ENCODE results near the gene ARV1. TPM values are rescaled to one million over a fixed set of nuclear protein-coding genes. Genes with fewer than 3 reads are reported as not detected.

ARV1 gene
- total RNA-seq, 1 experiment from 2014 or later, result 4.0 TPM

GRCh38 chr1:230975636-230976035, 3.3 kb upstream of the ARV1 start:
- H3K36me3 ChIP-seq (ENCODE audit: control insufficient read depth in 1 of 2, insufficient read depth in 2 of 2, low read length in 2 of 2), result 0 out of 4 replicates have a peak, but pooled peaks cover 0 to 2% of the 10 kb centered on the region in 2 experiments
- DNase-seq (ENCODE audit: low read depth, low spot score) (no peak), ATAC-seq (no peak)
- peaks cover 25% of the 10 kb centered on the region for H3K79me2 ChIP-seq (ENCODE audit: insufficient read depth, low read length)
- no peak for TF ChIP-seq SP1 (IDR thresholded peaks at IDR 0.05; ENCODE audit: low read depth)
- TF ChIP-seq POLR2A (IDR thresholded peaks at IDR 0.05; ENCODE audit: borderline replicate concordance, extremely low read depth, insufficient read depth, insufficient read length), result no peak
- no peak for TF ChIP-seq RAD21 (IDR thresholded peaks at IDR 0.05; ENCODE audit: low read depth)
- TF ChIP-seq, protein P1, sequence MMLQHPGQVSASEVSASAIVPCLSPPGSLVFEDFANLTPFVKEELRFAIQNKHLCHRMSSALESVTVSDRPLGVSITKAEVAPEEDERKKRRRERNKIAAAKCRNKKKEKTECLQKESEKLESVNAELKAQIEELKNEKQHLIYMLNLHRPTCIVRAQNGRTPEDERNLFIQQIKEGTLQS (IDR thresholded peaks at IDR 0.05), result no peak
- TF ChIP-seq YY1 (IDR thresholded peaks at IDR 0.05; ENCODE audit: extremely low read depth, insufficient replicate concordance, low read depth, low read length), result no peak
- no peak for TF ChIP-seq EZH2 (IDR thresholded peaks at IDR 0.05)
- no peak for TF ChIP-seq ZBTB33 (IDR thresholded peaks at IDR 0.05; ENCODE audit: extremely low read depth, insufficient replicate concordance, low read length)
- no peak for TF ChIP-seq POLR2AphosphoS5 (IDR thresholded peaks at IDR 0.05; ENCODE audit: low read depth, low read length)
- H3K9me2 ChIP-seq (ENCODE audit: insufficient read depth), result no peaks in the 10 kb centered on the region
- no peak overlapping the region for H3K9ac ChIP-seq (ENCODE audit: low read length)
- no peaks in the 10 kb centered on the region for H4K20me1 ChIP-seq (ENCODE audit: insufficient read depth)
- no peak overlapping the region for H3K27ac ChIP-seq (ENCODE audit: low read depth, low read length)
- POLR2A ChIA-PET, result no interaction called here
- no TSS peak for BruUV-seq (replicated peaks)
- no peak overlapping the region for H3K4me3 ChIP-seq (replicated peaks in 1 of 2; ENCODE audit: low read depth in 1 of 2, low read length in 2 of 2)
- no peaks in the 10 kb centered on the region for H3K27me3 ChIP-seq (ENCODE audit: insufficient read depth, low read length)
- CTCF ChIA-PET, result no interaction called here
- no peak overlapping the region for H3K4me2 ChIP-seq (ENCODE audit: low read length)
- H3K4me1 ChIP-seq (ENCODE audit: control insufficient read depth in 1 of 2, insufficient read depth in 2 of 2, low read length in 2 of 2), result peaks cover 7 to 13% of the 10 kb centered on the region in 2 experiments; a peak in 2 of 4 replicates
- RAD21 ChIA-PET (ENCODE audit: low non-redundant PET in 1 of 2, low total read pairs in 2 of 2, uncharacterized antibody in 2 of 2, unreplicated experiment in 2 of 2), result no interaction called here
- H2AFZ ChIP-seq (ENCODE audit: low read depth, low read length, poor library complexity, severe bottlenecking), result no peak overlapping the region
- no peaks in the 10 kb centered on the region for H3K9me3 ChIP-seq (ENCODE audit: control insufficient read depth in 1 of 2, insufficient read depth in 1 of 2, low read depth in 1 of 2, low read length in 2 of 2)
- intact Hi-C loops (cut with micrococcal nuclease), result loop anchor here (5.0 kb wide), 2 partner anchors 237 to 552 kb away; partner anchors contain the start of gene TSNAX

Data from HCT116 (cell line).